GM21825 (cell line): Measurements from ENCODE around the gene SKI.

Source experiments
- ATAC-seq: cut with Tn5 transposase; IDR thresholded peaks from one replicate; pipeline ENCODE4 v1.9.1; 2021; ENCODE audit warnings: mild to moderate bottlenecking, moderate library complexity; ENCODE audit not compliant: unreplicated experiment

Gene SKI

GRCh38 chr1:2194319-2194897 is 33.7 kb upstream of the SKI start, which contains the start of gene FAAP20:
FAAP20 (minus strand) TSS chr1:2194772; CDS start chr1:2194749, 23 bp downstream.
- peak; percentile 36 for ATAC-seq

GRCh38 chr1:2194898-2195673 is 33.0 kb upstream of the SKI start:
- peak; percentile 43 for ATAC-seq

GRCh38 chr1:2195785-2196184 is 32.3 kb upstream of the SKI start:
- ATAC-seq, result no peak

GRCh38 chr1:2196901-2197638 is 31.0 kb upstream of the SKI start:
- no peak for ATAC-seq

GRCh38 chr1:2197707-2198165 is 30.4 kb upstream of the SKI start:
- ATAC-seq, result no peak

DNA sequence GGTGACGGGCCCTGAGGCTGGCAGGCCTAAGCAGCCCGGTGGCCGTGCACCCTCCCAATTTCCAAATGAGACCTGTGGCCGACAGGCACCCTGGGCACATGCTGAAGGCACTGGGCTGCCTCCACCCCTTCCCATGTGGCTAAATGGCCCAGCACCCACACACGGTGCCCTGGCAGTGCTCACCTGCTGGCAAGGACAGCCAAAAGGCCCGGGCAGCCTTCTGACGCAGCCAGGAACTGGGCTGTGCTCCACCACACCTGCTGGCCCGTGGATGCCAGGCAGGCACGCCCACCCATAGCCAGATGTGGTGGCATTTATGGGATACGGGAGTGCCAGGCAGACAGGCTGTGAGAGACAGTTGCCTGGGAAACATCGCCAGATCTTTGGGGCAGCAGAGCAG is 29.5 kb upstream of the SKI start:
- ATAC-seq, result no peak

- ATAC-seq, result no peak
These were observed 28.9 kb upstream of the SKI start for GRCh38 chr1:2199042-2199810.

DNA sequence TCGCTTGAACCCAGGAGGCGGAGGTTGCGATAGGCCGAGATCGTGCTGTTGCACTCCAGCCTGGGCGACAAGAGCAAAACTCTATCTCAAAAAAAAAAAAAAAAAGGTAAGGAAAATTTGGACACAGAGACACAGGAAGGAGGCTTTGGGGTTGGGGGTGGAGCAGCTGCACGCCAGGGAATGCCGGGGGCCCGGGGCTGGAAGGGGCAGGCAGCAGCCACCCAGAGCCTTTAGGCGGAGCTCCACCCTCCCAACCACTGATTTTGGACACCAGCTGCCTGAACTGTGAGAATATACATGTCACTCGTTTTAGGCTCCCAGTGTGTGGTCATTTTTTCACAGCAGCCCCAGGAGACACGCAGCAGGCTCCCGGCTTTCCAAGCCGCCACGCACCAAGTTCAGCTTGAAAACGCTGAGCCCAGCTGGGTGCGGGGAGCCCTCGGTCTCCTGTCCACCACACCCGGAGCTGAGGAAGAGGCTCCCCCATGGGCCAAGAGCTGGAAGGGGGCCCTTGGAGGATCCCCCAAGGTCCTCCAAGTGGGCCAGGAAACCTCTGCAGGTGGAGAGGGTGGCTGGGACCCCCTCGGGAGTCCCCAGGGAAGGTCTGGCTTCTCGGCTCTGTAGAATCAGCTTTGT is 27.7 kb upstream of the SKI start:
- ATAC-seq, result no peak

- ATAC-seq, result no peak
These were observed 27.1 kb upstream of the SKI start for GRCh38 chr1:2201062-2201461.

- no peak for ATAC-seq
These were observed 26.0 kb upstream of the SKI start for GRCh38 chr1:2202008-2202575.

GRCh38 chr1:2202843-2203601 is 25.1 kb upstream of the SKI start:
- ATAC-seq, result no peak

DNA sequence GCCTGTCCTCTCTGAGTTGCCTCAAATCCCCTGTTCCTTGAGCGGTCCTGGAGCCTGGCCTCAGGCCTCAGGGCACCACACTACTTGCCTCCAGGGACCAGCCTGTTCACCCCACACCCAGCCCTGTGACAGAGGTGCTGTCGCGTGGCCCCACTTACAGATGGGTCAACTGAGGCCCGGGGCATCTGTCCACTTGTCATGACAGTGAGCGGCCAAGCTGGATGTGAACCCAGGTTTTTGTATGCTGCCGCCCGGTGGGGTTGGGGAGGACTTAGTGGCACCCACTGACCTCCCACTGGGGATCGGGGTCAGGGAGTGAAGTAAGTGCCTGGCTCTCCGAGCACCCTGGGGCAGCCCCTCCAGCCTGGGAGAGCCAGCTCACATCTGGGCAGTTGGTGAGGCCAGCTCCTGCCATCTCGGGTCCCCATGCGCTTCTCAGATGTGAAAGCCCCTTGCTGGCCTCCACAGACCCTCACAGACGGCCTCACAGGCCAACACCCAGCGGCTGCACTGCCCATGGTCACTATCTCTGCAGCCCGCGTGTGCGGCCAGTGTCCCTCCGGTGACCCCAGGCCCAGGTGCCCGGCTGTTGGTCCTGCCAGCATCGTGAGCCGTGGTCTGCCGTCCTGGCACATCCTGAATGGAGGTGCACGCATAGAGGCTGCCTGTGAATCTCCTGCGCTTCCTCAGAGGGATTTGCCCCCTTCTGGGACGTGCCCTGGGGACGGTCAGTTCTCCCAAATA is 24.3 kb upstream of the SKI start:
- ATAC-seq, result no peak

GRCh38 chr1:2204415-2205190 is 23.5 kb upstream of the SKI start:
- no peak for ATAC-seq

DNA sequence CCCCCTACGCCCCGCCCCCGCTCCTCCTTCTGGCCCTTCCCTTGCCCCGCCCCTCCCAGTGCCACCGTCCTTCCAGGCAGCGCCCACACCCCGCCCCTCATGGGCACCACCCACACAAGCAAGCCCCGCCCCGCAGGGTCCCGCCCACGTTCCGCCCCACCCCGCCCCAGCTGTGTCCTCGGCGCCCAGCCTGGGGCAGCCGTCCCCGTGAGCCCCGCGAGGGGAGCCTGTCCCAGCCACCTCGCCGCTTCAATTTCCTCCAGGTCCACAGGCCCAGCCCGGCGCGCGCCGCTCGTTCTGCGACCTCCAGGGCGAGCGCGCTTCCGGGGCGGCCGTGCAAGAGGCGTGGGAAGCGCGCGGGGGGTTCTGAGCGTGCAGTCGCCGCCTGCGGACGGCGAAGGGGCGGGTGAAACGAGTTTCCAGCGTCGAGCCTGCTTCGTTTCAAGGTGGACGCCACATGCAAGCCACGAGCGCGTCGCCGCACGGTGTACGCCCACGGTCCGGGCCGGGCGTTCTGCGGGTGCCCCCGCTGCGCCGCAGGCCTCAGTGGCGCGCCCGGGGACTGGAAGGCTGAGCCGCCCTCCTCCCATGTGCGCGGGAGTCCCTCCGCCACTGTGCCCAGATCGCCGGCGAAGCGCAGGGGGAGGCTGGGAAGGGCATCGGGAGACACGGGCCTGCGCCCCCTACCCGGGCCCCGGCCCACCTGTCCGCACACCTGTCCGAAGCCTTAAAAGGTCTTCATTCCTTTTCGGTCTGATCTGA is 22.7 kb upstream of the SKI start:
- peak; percentile 55 for ATAC-seq

DNA sequence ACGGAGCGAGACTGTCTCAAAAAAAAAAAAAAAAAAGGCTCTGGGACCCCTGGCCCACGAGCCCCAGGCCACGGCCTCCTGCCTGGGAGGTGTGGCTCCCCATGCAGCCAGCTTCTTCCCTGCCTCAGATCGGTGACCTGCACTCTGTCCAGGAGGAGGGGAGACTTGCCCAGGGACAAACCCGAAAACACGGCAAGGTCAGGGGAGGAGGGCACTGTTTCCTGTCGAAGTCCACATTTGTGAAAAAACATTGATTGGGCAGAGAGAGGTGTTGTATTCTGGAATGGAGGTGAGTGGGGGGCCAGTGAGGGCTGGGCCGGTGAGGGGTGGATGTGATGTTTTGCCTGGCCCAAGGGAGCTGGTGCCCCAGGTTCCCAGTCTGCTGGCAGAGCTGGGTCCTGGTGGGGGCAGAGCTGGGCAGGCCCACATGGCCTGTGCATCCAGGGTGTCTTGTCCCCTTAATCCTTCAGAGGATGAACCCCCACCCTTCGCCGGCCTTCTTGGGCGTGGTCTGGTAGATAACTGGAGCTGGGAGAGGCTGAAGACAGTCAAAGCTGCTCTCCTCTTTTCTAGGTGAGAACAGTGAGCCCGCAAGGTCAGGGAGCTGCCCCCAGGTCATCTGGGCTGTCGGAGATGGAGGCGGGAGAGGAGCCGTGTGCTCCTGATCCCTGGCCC is 21.2 kb upstream of the SKI start:
- ATAC-seq, result no peak

- no peak for ATAC-seq
These were observed 19.5 kb upstream of the SKI start for GRCh38 chr1:2208309-2209239.
